Measurements from ENCODE around the gene LONRF3.

DNA sequence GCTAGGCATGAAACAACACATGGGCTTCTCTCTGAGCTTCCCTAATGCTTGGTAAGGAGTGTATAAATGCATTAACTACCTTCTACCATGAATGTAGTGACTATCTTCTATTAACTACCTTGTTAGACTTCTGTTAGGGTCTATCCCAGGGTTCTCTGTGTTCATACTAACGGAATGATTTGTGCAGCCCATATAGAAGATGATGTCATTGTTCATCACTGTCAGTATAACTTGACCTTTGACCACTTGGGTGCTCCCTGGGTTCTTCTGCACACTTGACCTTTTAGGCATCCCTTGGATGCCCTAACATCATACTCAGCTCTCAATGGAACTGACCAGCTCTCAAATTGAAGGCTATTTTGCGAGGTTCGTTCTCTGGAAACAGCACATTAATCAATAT, 67.6 kb downstream of the LONRF3 start:
- TF ChIP-seq, protein P1, sequence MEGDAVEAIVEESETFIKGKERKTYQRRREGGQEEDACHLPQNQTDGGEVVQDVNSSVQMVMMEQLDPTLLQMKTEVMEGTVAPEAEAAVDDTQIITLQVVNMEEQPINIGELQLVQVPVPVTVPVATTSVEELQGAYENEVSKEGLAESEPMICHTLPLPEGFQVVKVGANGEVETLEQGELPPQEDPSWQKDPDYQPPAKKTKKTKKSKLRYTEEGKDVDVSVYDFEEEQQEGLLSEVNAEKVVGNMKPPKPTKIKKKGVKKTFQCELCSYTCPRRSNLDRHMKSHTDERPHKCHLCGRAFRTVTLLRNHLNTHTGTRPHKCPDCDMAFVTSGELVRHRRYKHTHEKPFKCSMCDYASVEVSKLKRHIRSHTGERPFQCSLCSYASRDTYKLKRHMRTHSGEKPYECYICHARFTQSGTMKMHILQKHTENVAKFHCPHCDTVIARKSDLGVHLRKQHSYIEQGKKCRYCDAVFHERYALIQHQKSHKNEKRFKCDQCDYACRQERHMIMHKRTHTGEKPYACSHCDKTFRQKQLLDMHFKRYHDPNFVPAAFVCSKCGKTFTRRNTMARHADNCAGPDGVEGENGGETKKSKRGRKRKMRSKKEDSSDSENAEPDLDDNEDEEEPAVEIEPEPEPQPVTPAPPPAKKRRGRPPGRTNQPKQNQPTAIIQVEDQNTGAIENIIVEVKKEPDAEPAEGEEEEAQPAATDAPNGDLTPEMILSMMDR (IDR thresholded peaks at IDR 0.05), result no peak
- TF ChIP-seq POLR2A (IDR thresholded peaks at IDR 0.05) (no peak), EP300 (IDR thresholded peaks at IDR 0.05) (no peak)
